ENCODE results near the gene CNOT2. TPM values are rescaled to one million over a fixed set of nuclear protein-coding genes. Genes with fewer than 3 reads are reported as not detected.
"Not testable (repeated sequence)": the region's sequence is repeated elsewhere in the genome, so short reads cannot be mapped to it uniquely, and the experiment has no call there.

The CNOT2 gene
- total RNA-seq, 2 experiments from 2014 or later = 121 to 123 TPM

GRCh38 chr12:70386771-70387170 lies 143.5 kb downstream of the CNOT2 start:
- H3K9me3 ChIP-seq (ENCODE audit: low read length) = 0 out of 2 replicates have a peak, but pooled peaks cover 4% of the 10 kb centered on the region
- TF ChIP-seq, protein P1, sequence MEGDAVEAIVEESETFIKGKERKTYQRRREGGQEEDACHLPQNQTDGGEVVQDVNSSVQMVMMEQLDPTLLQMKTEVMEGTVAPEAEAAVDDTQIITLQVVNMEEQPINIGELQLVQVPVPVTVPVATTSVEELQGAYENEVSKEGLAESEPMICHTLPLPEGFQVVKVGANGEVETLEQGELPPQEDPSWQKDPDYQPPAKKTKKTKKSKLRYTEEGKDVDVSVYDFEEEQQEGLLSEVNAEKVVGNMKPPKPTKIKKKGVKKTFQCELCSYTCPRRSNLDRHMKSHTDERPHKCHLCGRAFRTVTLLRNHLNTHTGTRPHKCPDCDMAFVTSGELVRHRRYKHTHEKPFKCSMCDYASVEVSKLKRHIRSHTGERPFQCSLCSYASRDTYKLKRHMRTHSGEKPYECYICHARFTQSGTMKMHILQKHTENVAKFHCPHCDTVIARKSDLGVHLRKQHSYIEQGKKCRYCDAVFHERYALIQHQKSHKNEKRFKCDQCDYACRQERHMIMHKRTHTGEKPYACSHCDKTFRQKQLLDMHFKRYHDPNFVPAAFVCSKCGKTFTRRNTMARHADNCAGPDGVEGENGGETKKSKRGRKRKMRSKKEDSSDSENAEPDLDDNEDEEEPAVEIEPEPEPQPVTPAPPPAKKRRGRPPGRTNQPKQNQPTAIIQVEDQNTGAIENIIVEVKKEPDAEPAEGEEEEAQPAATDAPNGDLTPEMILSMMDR (conservative IDR thresholded peaks at IDR 0.05; ENCODE audit: low read length) = no peak
- TF ChIP-seq EZH2phosphoT487 (IDR thresholded peaks at IDR 0.05; ENCODE audit: borderline replicate concordance, low read depth, low read length) = no peak
- POLR2A ChIA-PET = interaction anchor here (0.6 to 1.8 kb wide), 3 partner anchors 11 to 331 kb away, joined by 3 to 5 read pairs (median 5); no protein-coding TSS in a partner anchor
- intact Hi-C loops (cut with micrococcal nuclease; ENCODE audit: unreplicated experiment) = no loop called here
- H3K4me2 ChIP-seq (ENCODE audit: low read length) = no peak overlapping the region
- no peaks in the 10 kb centered on the region for H3K36me3 ChIP-seq (ENCODE audit: insufficient read depth, low read length)
- DNase-seq (ENCODE audit: low spot score) = no peak
- H3K4me3 ChIP-seq (ENCODE audit: low read depth, low read length, poor library complexity, severe bottlenecking) = no peak overlapping the region
- no peak overlapping the region for H2AFZ ChIP-seq (ENCODE audit: low read length)
- CTCF ChIA-PET (ENCODE audit: unreplicated experiment) = interaction anchor here (0.6 kb wide), 1 partner anchor 127 kb away, joined by 3 read pairs; no protein-coding TSS in a partner anchor
- BruUV-seq (replicated peaks) = no TSS peak
- no peaks in the 10 kb centered on the region for H3K9me2 ChIP-seq (ENCODE audit: insufficient read depth, low read length)
- no peak overlapping the region for H3K27ac ChIP-seq (ENCODE audit: low read depth, low read length, poor library complexity, severe bottlenecking)
- H3K79me2 ChIP-seq (ENCODE audit: insufficient read depth, low read depth, low read length) = no peaks in the 10 kb centered on the region
- no peaks in the 10 kb centered on the region for H4K20me1 ChIP-seq (ENCODE audit: insufficient read depth, low read length)
- H3K4me1 ChIP-seq (ENCODE audit: insufficient read depth, low read length, poor library complexity, severe bottlenecking) = no peaks in the 10 kb centered on the region

DNA sequence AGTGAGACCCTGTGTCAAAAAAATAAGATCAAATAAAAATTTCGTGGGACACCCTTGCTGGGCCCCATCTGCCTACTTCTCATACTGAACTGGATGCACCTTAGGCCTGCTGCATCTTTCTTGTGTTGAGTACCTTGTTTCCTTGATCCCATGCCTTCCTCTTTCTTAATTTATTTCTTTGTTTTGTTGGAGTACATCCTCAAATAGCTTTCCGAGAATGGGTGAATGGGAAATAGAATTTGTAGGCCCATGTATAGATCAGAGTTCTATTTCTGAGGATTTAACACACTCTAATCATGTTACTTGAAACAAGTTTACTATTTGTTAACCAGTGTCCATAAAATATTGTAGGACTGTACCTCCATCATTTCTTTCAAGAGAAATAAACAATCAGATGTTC lies 146.4 kb downstream of the CNOT2 start:
- Histone ChIP-seq H3K4me1 (ENCODE audit: insufficient read depth, low read length, poor library complexity, severe bottlenecking) (no peaks in the 10 kb centered on the region), H3K4me2 (ENCODE audit: low read length) (no peak overlapping the region), H3K36me3 (ENCODE audit: insufficient read depth, low read length) (no peaks in the 10 kb centered on the region), H3K27ac (ENCODE audit: low read depth, low read length, poor library complexity, severe bottlenecking) (no peak overlapping the region), H3K4me3 (ENCODE audit: low read depth, low read length, poor library complexity, severe bottlenecking) (no peak overlapping the region), H3K9me2 (ENCODE audit: insufficient read depth, low read length) (no peaks in the 10 kb centered on the region), H3K9me3 (ENCODE audit: low read length) (0 out of 2 replicates have a peak, but pooled peaks cover 4% of the 10 kb centered on the region), H3K79me2 (ENCODE audit: insufficient read depth, low read depth, low read length) (no peaks in the 10 kb centered on the region), H2AFZ (ENCODE audit: low read length) (no peak overlapping the region), H4K20me1 (ENCODE audit: insufficient read depth, low read length) (no peaks in the 10 kb centered on the region)
- TF ChIP-seq, protein P1 (conservative IDR thresholded peaks at IDR 0.05; ENCODE audit: low read length) = no peak
- no peak for TF ChIP-seq EZH2phosphoT487 (IDR thresholded peaks at IDR 0.05; ENCODE audit: borderline replicate concordance, low read depth, low read length)
- ChIA-PET CTCF (ENCODE audit: unreplicated experiment) (no interaction called here), POLR2A (interaction anchor here (0.6 to 0.9 kb wide), 2 partner anchors 10 to 348 kb away, joined by 3 to 4 read pairs; no protein-coding TSS in a partner anchor)
- no TSS peak for BruUV-seq (replicated peaks)
- intact Hi-C loops (cut with micrococcal nuclease; ENCODE audit: unreplicated experiment) = no loop called here
- no peak for DNase-seq (ENCODE audit: low spot score)

DNA sequence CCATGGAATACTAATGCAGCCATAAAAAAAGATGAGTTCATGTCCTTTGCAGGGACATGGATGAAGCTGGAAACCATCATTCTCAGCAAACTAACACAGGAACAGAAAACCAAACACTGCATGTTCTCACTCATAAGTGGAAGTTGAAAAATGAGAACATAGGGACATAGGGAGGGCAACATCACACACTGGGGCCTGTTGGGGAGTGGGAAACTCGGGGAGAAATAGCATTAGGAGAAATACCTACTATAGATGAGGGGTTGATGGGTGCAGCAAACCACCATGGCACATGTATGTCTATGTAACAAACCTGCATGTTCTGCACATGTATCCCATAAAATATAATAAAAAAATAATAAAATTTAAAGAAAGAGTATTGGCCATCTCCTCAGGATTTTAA lies 149.4 kb downstream of the CNOT2 start:
- H4K20me1 ChIP-seq (ENCODE audit: insufficient read depth, low read length); H3K9me3 ChIP-seq (ENCODE audit: low read length); H3K4me2 ChIP-seq (ENCODE audit: low read length); BruUV-seq (replicated peaks); H3K9me2 ChIP-seq (ENCODE audit: insufficient read depth, low read length); H3K36me3 ChIP-seq (ENCODE audit: insufficient read depth, low read length); H3K27ac ChIP-seq (ENCODE audit: low read depth, low read length, poor library complexity, severe bottlenecking); H2AFZ ChIP-seq (ENCODE audit: low read length); CTCF ChIA-PET (ENCODE audit: unreplicated experiment); H3K4me3 ChIP-seq (ENCODE audit: low read depth, low read length, poor library complexity, severe bottlenecking); H3K79me2 ChIP-seq (ENCODE audit: insufficient read depth, low read depth, low read length); DNase-seq (ENCODE audit: low spot score); H3K4me1 ChIP-seq (ENCODE audit: insufficient read depth, low read length, poor library complexity, severe bottlenecking); POLR2A ChIA-PET; intact Hi-C loops (cut with micrococcal nuclease; ENCODE audit: unreplicated experiment): not testable (repeated sequence)

All from OCI-LY7 (cell line).